Tibial artery (tissue), 4 donors: ENCODE measurements around the gene PTPN2.
A peak's percentile ranks its signal among the peaks of the same experiment; 100 is the strongest.
"Not testable (repeated sequence)": the region's sequence is repeated elsewhere in the genome, so short reads cannot be mapped to it uniquely, and the experiment has no call there.

Experiments
- DNase-seq, 2 donors: peaks; one replicate each; pipeline ENCODE4 v3.0.0-alpha.2; 2019
- H3K27ac ChIP-seq, 2 donors: fragments of 200-600 bp; sonication (generic) in 1 of 2; 1 replicate in 1 of 2; 2 replicates in 1 of 2; pipeline ENCODE4 v1.5.1; 2018 to 2019; ENCODE audit warnings: mild to moderate bottlenecking in 1 of 2
- H3K27me3 ChIP-seq, 2 donors: fragments of 200-600 bp; sonication (generic) in 1 of 2; one replicate each; pipeline versions ENCODE4 v1.5.1 to v1.6.0; 2016 to 2019
- H3K36me3 ChIP-seq, 3 donors: fragments of 200-600 bp; sonication (generic) in 2 of 3; one replicate each; pipeline ENCODE4 v1.5.1; 2016 to 2019; ENCODE audit warnings: mild to moderate bottlenecking in 2 of 3
- H3K4me1 ChIP-seq, 4 donors: fragments of 200-600 bp; sonication (generic) in 2 of 4; 1 replicate in 3 of 4; 2 replicates in 1 of 4; pipeline ENCODE4 v1.5.1; 2016 to 2019
- H3K4me3 ChIP-seq, 2 donors: fragments of 200-600 bp; sonication (generic) in 1 of 2; 1 replicate in 1 of 2; 2 replicates in 1 of 2; pipeline ENCODE4 v1.5.1; 2018 to 2019; ENCODE audit warnings: mild to moderate bottlenecking in 2 of 2
- H3K9me3 ChIP-seq, 3 donors: fragments of 200-600 bp; sonication (generic) in 1 of 3; one replicate each; pipeline ENCODE4 v1.5.1; 2016 to 2019
- CTCF ChIP-seq, 2 experiments: fragments of 200-600 bp in 1 of 2; fragments of 450-650 bp in 1 of 2; IDR thresholded peaks; one replicate each; pipeline ENCODE4 v1.5.1; 2017 to 2019; ENCODE audit warnings: antibody characterized with exemption in 2 of 2, mild to moderate bottlenecking in 1 of 2, moderate library complexity in 1 of 2
- intact Hi-C: fragments of 100-400 bp; cut with DNase I; formaldehyde crosslinking; loops from one replicate; pipeline ENCODE4 v1.15.0; 2023; ENCODE audit warnings: low total_unique reads

PTPN2 gene

GRCh38 chr18:12906119-12906518 lies 22.1 kb upstream of the PTPN2 start:
- intact Hi-C loops, result no loop called here
- no peak for TF ChIP-seq CTCF (IDR thresholded peaks at IDR 0.05)
- peaks cover 0 to under 1% (median 0%) of the 10 kb centered on the region in 3 donors for H3K9me3 ChIP-seq
- no peak overlapping the region for H3K27ac ChIP-seq
- no peak for DNase-seq
- H3K27me3 ChIP-seq, result peaks cover 0 to 4% of the 10 kb centered on the region in 2 donors
- no peak overlapping the region for H3K4me3 ChIP-seq
- peaks cover 0 to 22% (median 15%) of the 10 kb centered on the region in 4 donors for H3K4me1 ChIP-seq
- no peaks in the 10 kb centered on the region for H3K36me3 ChIP-seq

- intact Hi-C loops, result no loop called here
- no peaks in the 10 kb centered on the region for H3K36me3 ChIP-seq
- H3K27me3 ChIP-seq, result no peaks in the 10 kb centered on the region
- no peak overlapping the region for H3K4me3 ChIP-seq
- no peak overlapping the region for H3K27ac ChIP-seq
- no peaks in the 10 kb centered on the region for H3K9me3 ChIP-seq
- DNase-seq, result no peak
- peaks cover 0 to 22% (median 13%) of the 10 kb centered on the region in 4 donors for H3K4me1 ChIP-seq
- TF ChIP-seq CTCF (IDR thresholded peaks at IDR 0.05), result no peak
Measured at GRCh38 chr18:12904012-12904516, 20.0 kb upstream of the PTPN2 start.

GRCh38 chr18:12901208-12901607 lies 17.2 kb upstream of the PTPN2 start:
- H3K4me1 ChIP-seq, H3K9me3 ChIP-seq, DNase-seq, H3K27ac ChIP-seq, H3K4me3 ChIP-seq, H3K36me3 ChIP-seq, intact Hi-C loops, H3K27me3 ChIP-seq: not testable (repeated sequence)

- H3K9me3 ChIP-seq, H3K36me3 ChIP-seq, H3K27me3 ChIP-seq, intact Hi-C loops, H3K27ac ChIP-seq, DNase-seq, H3K4me1 ChIP-seq: not testable (repeated sequence)
- H3K4me3 ChIP-seq, result peak overlapping the region in 1 of 2 donors; percentile 37
Measured at GRCh38 chr18:12896784-12897333, 12.8 kb upstream of the PTPN2 start.

GRCh38 chr18:12895626-12896025 lies 11.6 kb upstream of the PTPN2 start:
- Histone ChIP-seq H3K27me3 (peaks cover 0 to 12% of the 10 kb centered on the region in 2 donors), H3K4me1 (peaks cover 0 to 3% (median 0%) of the 10 kb centered on the region in 4 donors), H3K36me3 (no peaks in the 10 kb centered on the region), H3K27ac (no peak overlapping the region), H3K9me3 (no peaks in the 10 kb centered on the region), H3K4me3 (no peak overlapping the region)
- intact Hi-C loops, result no loop called here
- no peak for DNase-seq
- no peak for TF ChIP-seq CTCF (IDR thresholded peaks at IDR 0.05)

- H3K36me3 ChIP-seq, result no peaks in the 10 kb centered on the region
- H3K4me1 ChIP-seq, result peaks cover 0 to 3% (median 0%) of the 10 kb centered on the region in 4 donors
- intact Hi-C loops, result no loop called here
- no peak overlapping the region for H3K27ac ChIP-seq
- H3K9me3 ChIP-seq, result no peaks in the 10 kb centered on the region
- peaks cover 0 to 12% of the 10 kb centered on the region in 2 donors for H3K27me3 ChIP-seq
- H3K4me3 ChIP-seq, result no peak overlapping the region
- DNase-seq, result no peak
- TF ChIP-seq CTCF (IDR thresholded peaks at IDR 0.05), result no peak
Measured at GRCh38 chr18:12895014-12895413, 11.0 kb upstream of the PTPN2 start.
